Loucy (cell line): ENCODE results near the gene MAML3.

Source experiments
- EZH2phosphoT487 ChIP-seq: fragments of 200-600 bp; IDR thresholded peaks from 2 replicates; pipeline ENCODE4 v1.6.1; 2018; ENCODE audit warnings: antibody characterized with exemption, mild to moderate bottlenecking, moderate library complexity, borderline replicate concordance
- TF ChIP-seq, protein P1 (sequence below): fragments of 200-600 bp; sonication (generic); conservative IDR thresholded peaks from 2 replicates; pipeline ENCODE4 v1.5.1; 2014; ENCODE audit warnings: mild to moderate bottlenecking, antibody characterized with exemption, low read length

DNA sequence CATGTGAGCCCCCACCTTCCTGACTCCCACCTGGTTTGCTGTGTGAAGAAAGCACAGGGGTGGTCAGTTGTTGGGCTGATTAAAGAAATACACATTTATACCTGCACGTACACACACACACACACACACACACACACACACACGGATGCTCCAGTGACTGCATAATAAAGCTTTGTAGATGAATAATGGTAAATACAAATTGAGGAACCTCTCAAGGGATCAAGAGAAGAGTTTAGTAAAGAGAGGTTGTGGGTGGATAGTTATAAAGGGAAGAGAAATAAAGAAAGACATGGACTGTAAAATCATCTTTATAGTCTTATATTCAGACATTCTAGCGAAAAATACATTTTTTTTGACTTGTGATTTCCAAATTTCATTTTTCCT is 344.2 kb downstream of the MAML3 start:
- TF ChIP-seq, protein P1, sequence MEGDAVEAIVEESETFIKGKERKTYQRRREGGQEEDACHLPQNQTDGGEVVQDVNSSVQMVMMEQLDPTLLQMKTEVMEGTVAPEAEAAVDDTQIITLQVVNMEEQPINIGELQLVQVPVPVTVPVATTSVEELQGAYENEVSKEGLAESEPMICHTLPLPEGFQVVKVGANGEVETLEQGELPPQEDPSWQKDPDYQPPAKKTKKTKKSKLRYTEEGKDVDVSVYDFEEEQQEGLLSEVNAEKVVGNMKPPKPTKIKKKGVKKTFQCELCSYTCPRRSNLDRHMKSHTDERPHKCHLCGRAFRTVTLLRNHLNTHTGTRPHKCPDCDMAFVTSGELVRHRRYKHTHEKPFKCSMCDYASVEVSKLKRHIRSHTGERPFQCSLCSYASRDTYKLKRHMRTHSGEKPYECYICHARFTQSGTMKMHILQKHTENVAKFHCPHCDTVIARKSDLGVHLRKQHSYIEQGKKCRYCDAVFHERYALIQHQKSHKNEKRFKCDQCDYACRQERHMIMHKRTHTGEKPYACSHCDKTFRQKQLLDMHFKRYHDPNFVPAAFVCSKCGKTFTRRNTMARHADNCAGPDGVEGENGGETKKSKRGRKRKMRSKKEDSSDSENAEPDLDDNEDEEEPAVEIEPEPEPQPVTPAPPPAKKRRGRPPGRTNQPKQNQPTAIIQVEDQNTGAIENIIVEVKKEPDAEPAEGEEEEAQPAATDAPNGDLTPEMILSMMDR = no peak
- TF ChIP-seq EZH2phosphoT487 = no peak
